ENCODE measurements around the gene GPR31.

The GPR31 gene

DNA sequence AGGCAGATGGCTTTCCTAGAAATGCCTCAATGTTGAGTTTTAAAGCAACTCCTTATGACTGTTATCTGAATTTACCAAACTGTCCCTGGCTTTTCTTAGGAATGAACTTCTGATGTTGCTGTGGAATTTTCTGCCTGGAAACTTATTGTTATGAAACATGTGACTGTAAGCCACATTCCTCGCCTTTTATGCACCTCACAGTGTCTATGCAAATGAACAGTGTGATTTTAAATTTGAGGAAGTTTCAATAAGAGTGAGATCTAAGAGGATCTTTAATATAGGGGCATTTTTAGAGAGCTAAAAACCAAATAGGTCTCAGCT lies 37.2 kb downstream of the GPR31 start:
- H2AFZ ChIP-seq (ENCODE audit: low read length): no peak overlapping the region
- H3K4me1 ChIP-seq (ENCODE audit: insufficient read depth, low read length, severe bottlenecking): peaks cover 5% of the 10 kb centered on the region
- H3K4me2 ChIP-seq (ENCODE audit: low read length): no peak overlapping the region
- H3K4me3 ChIP-seq (ENCODE audit: low read depth, low read length, poor library complexity, severe bottlenecking): no peak overlapping the region
- no peaks in the 10 kb centered on the region for H3K9me2 ChIP-seq (ENCODE audit: low read depth, low read length)
- H3K79me2 ChIP-seq (ENCODE audit: insufficient read depth, low read length): no peaks in the 10 kb centered on the region
- TF ChIP-seq, protein P1, sequence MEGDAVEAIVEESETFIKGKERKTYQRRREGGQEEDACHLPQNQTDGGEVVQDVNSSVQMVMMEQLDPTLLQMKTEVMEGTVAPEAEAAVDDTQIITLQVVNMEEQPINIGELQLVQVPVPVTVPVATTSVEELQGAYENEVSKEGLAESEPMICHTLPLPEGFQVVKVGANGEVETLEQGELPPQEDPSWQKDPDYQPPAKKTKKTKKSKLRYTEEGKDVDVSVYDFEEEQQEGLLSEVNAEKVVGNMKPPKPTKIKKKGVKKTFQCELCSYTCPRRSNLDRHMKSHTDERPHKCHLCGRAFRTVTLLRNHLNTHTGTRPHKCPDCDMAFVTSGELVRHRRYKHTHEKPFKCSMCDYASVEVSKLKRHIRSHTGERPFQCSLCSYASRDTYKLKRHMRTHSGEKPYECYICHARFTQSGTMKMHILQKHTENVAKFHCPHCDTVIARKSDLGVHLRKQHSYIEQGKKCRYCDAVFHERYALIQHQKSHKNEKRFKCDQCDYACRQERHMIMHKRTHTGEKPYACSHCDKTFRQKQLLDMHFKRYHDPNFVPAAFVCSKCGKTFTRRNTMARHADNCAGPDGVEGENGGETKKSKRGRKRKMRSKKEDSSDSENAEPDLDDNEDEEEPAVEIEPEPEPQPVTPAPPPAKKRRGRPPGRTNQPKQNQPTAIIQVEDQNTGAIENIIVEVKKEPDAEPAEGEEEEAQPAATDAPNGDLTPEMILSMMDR (IDR thresholded peaks at IDR 0.05; ENCODE audit: low read length): no peak
- TF ChIP-seq EZH2 (IDR thresholded peaks at IDR 0.05; ENCODE audit: borderline replicate concordance, low read length): no peak
- 0 out of 2 replicates have a peak, but pooled peaks cover 2% of the 10 kb centered on the region for H3K9me3 ChIP-seq (ENCODE audit: low read length)
- no peaks in the 10 kb centered on the region for H4K20me1 ChIP-seq (ENCODE audit: insufficient read depth, low read length)
- no peak overlapping the region for H3K9ac ChIP-seq (ENCODE audit: low read length)
- no peaks in the 10 kb centered on the region for H3F3A ChIP-seq (ENCODE audit: insufficient read depth, low read length)
- peaks cover 14% of the 10 kb centered on the region; the same call in 1 of the 2 replicates for H3K27me3 ChIP-seq (ENCODE audit: insufficient read depth, low read length)
- H3K36me3 ChIP-seq (ENCODE audit: insufficient read depth, low read length): no peaks in the 10 kb centered on the region; the same call in 1 of the 2 replicates
- no peak overlapping the region for H3K27ac ChIP-seq (ENCODE audit: low read depth, low read length, poor library complexity, severe bottlenecking)

DNA sequence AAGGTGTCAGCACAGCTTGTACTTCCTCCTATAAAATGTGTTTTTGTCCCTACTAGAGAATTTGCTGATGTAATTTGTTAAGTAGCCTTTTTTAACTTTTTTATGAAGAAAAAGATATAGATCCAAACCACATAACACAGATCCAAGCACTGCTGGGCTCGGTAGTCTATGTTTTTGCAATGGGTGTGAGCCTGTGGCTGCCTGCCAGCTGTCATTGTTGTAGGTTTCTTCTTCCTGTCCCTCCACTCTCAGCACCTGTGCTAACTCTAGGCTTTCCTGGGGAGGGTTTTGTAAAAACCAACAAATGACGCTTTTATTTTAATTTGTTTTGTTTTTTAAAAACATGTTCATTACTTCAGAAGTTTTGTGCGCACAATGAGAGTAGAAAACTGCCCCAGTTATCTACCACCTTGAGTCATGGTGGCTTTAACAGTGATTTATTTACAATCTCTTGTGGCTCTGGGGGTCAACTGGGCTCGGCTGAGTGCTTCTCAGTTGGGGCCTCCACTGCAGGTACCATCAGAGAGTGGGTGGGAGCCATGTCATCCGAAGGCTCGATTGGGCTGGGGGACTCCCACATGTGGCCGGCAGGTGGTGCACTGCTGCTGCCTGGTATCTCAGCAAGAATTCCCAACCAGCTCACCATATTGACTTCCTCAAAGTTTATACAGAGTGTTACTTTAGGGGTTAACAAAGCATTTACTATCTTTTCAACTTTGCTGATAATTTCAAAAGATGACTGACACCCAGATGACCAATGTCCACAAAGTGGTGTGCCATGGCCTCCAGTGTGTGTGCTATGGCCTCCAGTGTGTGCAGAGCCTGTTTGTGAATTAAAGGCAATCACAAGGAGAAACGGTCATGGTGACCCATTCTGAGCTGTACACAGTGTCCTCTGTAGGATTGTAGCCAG lies 37.9 kb downstream of the GPR31 start:
- Histone ChIP-seq H3K4me1 (ENCODE audit: insufficient read depth, low read length, severe bottlenecking) (peaks cover 8% of the 10 kb centered on the region), H3K27ac (ENCODE audit: low read depth, low read length, poor library complexity, severe bottlenecking) (no peak overlapping the region), H3K36me3 (ENCODE audit: insufficient read depth, low read length) (no peaks in the 10 kb centered on the region; the same call in 1 of the 2 replicates), H3F3A (ENCODE audit: insufficient read depth, low read length) (no peaks in the 10 kb centered on the region), H3K9me2 (ENCODE audit: low read depth, low read length) (no peaks in the 10 kb centered on the region), H3K9me3 (ENCODE audit: low read length) (0 out of 2 replicates have a peak, but pooled peaks cover 2% of the 10 kb centered on the region), H3K79me2 (ENCODE audit: insufficient read depth, low read length) (no peaks in the 10 kb centered on the region), H2AFZ (ENCODE audit: low read length) (no peak overlapping the region), H4K20me1 (ENCODE audit: insufficient read depth, low read length) (no peaks in the 10 kb centered on the region), H3K9ac (ENCODE audit: low read length) (no peak overlapping the region), H3K4me2 (ENCODE audit: low read length) (no peak overlapping the region), H3K4me3 (ENCODE audit: low read depth, low read length, poor library complexity, severe bottlenecking) (no peak overlapping the region), H3K27me3 (ENCODE audit: insufficient read depth, low read length) (peaks cover 14% of the 10 kb centered on the region; the same call in 1 of the 2 replicates)
- TF ChIP-seq EZH2 (IDR thresholded peaks at IDR 0.05; ENCODE audit: borderline replicate concordance, low read length): no peak
- TF ChIP-seq, protein P1 (IDR thresholded peaks at IDR 0.05; ENCODE audit: low read length): peak; percentile 68

DNA sequence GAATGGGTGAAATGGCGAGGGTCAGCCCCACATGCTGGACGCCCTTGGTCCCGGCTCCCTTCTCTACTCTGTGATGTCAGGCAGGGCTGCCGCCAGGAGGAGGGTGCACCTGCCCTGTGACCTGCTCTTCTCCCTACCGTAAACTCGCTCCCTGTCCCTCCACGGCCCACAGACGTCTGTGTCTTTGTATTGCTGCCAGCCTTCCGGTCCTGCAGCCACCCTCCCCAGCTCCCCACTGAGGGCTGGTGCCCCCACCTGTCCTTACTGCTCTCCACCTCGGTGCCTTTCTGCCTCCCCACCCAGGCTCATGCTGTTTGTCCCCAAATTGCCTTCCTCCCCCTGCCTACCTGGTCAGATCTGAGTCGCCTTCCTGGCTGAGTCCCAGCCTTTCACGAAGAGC lies 38.9 kb downstream of the GPR31 start:
- H3K9me2 ChIP-seq (ENCODE audit: low read depth, low read length): no peaks in the 10 kb centered on the region
- H2AFZ ChIP-seq (ENCODE audit: low read length): no peak overlapping the region
- no peak for TF ChIP-seq EZH2 (IDR thresholded peaks at IDR 0.05; ENCODE audit: borderline replicate concordance, low read length)
- TF ChIP-seq, protein P1 (IDR thresholded peaks at IDR 0.05; ENCODE audit: low read length): no peak
- no peak overlapping the region for H3K9ac ChIP-seq (ENCODE audit: low read length)
- no peak overlapping the region for H3K4me2 ChIP-seq (ENCODE audit: low read length)
- no peaks in the 10 kb centered on the region; the same call in 1 of the 2 replicates for H3K36me3 ChIP-seq (ENCODE audit: insufficient read depth, low read length)
- no peaks in the 10 kb centered on the region for H3F3A ChIP-seq (ENCODE audit: insufficient read depth, low read length)
- peaks cover 14% of the 10 kb centered on the region; the same call in 1 of the 2 replicates for H3K27me3 ChIP-seq (ENCODE audit: insufficient read depth, low read length)
- H3K79me2 ChIP-seq (ENCODE audit: insufficient read depth, low read length): no peaks in the 10 kb centered on the region
- H4K20me1 ChIP-seq (ENCODE audit: insufficient read depth, low read length): no peaks in the 10 kb centered on the region
- peaks cover 19% of the 10 kb centered on the region for H3K4me1 ChIP-seq (ENCODE audit: insufficient read depth, low read length, severe bottlenecking)
- H3K4me3 ChIP-seq (ENCODE audit: low read depth, low read length, poor library complexity, severe bottlenecking): no peak overlapping the region
- 0 out of 2 replicates have a peak, but pooled peaks cover 2% of the 10 kb centered on the region for H3K9me3 ChIP-seq (ENCODE audit: low read length)
- H3K27ac ChIP-seq (ENCODE audit: low read depth, low read length, poor library complexity, severe bottlenecking): no peak overlapping the region

Data from OCI-LY1 (cell line).